Measurements from ENCODE around the gene TNFRSF1B.

Gene TNFRSF1B

GRCh38 chr1:12204140-12204539 lies 37.3 kb downstream of the TNFRSF1B start:
- no peak overlapping the region for H3K4me2 ChIP-seq (ENCODE audit: low read length)
- H2AFZ ChIP-seq (ENCODE audit: insufficient read depth, low read length, poor library complexity): no peak overlapping the region
- DNase-seq: no peak
- no peak overlapping the region for H4K91ac ChIP-seq (ENCODE audit: low read depth, low read length)
- H4K8ac ChIP-seq (ENCODE audit: low read depth, low read length): no peak overlapping the region
- H3K79me2 ChIP-seq (ENCODE audit: control insufficient read depth, insufficient read depth, low read length, poor library complexity): no peaks in the 10 kb centered on the region
- no peak overlapping the region for H2BK12ac ChIP-seq (ENCODE audit: low read length)
- H2AK5ac ChIP-seq (ENCODE audit: low read length): no peak overlapping the region
- no peaks in the 10 kb centered on the region for H3K27me3 ChIP-seq (ENCODE audit: insufficient read depth, low read length)
- H2BK5ac ChIP-seq (ENCODE audit: low read depth, low read length, poor library complexity): no peak overlapping the region
- no peaks in the 10 kb centered on the region for H3K4me1 ChIP-seq (ENCODE audit: control insufficient read depth in 1 of 2, insufficient read depth in 2 of 2, low read length in 2 of 2)
- H3K9me3 ChIP-seq (ENCODE audit: insufficient read depth, low read depth, low read length): no peaks in the 10 kb centered on the region
- H3K36me3 ChIP-seq (ENCODE audit: control insufficient read depth in 1 of 2, insufficient read depth in 2 of 2, low read length in 2 of 2): no peaks in the 10 kb centered on the region
- H3K23ac ChIP-seq (ENCODE audit: low read length): no peak overlapping the region
- H3K14ac ChIP-seq (ENCODE audit: low read length): no peak overlapping the region
- WGBS (ENCODE audit: extremely low coverage, insufficient coverage, insufficient read length): no CpG with 5 or more reads among the region's 7 CpGs
- no peak overlapping the region for H3K4me3 ChIP-seq (ENCODE audit: low read depth, low read length)
- no peak overlapping the region for H3K4ac ChIP-seq (ENCODE audit: low read depth, low read length)
- no peak overlapping the region for H3K18ac ChIP-seq (ENCODE audit: low read length)
- no peak overlapping the region for H3K27ac ChIP-seq (ENCODE audit: low read depth, low read length)
- H3K9ac ChIP-seq (ENCODE audit: low read length): no peak overlapping the region
- no peak overlapping the region for H4K12ac ChIP-seq (ENCODE audit: low read depth, low read length)
- H3K79me1 ChIP-seq (ENCODE audit: low read length): no peaks in the 10 kb centered on the region
- H2BK120ac ChIP-seq (ENCODE audit: insufficient read depth, low read length, poor library complexity): no peak overlapping the region

GRCh38 chr1:12204754-12205658 lies 38.2 kb downstream of the TNFRSF1B start:
- no peak overlapping the region for H2AK5ac ChIP-seq (ENCODE audit: low read length)
- H3K27ac ChIP-seq (ENCODE audit: low read depth, low read length): no peak overlapping the region
- no peak overlapping the region for H3K4me3 ChIP-seq (ENCODE audit: low read depth, low read length)
- WGBS (ENCODE audit: extremely low coverage, insufficient coverage, insufficient read length): no CpG with 5 or more reads among the region's 7 CpGs
- H2BK120ac ChIP-seq (ENCODE audit: insufficient read depth, low read length, poor library complexity): no peak overlapping the region
- H4K12ac ChIP-seq (ENCODE audit: low read depth, low read length): no peak overlapping the region
- H3K79me2 ChIP-seq (ENCODE audit: control insufficient read depth, insufficient read depth, low read length, poor library complexity): no peaks in the 10 kb centered on the region
- DNase-seq: no peak
- H3K9ac ChIP-seq (ENCODE audit: low read length): no peak overlapping the region
- H3K14ac ChIP-seq (ENCODE audit: low read length): no peak overlapping the region
- H3K4me1 ChIP-seq (ENCODE audit: control insufficient read depth in 1 of 2, insufficient read depth in 2 of 2, low read length in 2 of 2): no peaks in the 10 kb centered on the region
- no peaks in the 10 kb centered on the region for H3K9me3 ChIP-seq (ENCODE audit: insufficient read depth, low read depth, low read length)
- H3K79me1 ChIP-seq (ENCODE audit: low read length): no peaks in the 10 kb centered on the region
- no peak overlapping the region for H3K4me2 ChIP-seq (ENCODE audit: low read length)
- H4K91ac ChIP-seq (ENCODE audit: low read depth, low read length): no peak overlapping the region
- H2AFZ ChIP-seq (ENCODE audit: insufficient read depth, low read length, poor library complexity): no peak overlapping the region
- H4K8ac ChIP-seq (ENCODE audit: low read depth, low read length): no peak overlapping the region
- no peak overlapping the region for H2BK12ac ChIP-seq (ENCODE audit: low read length)
- no peak overlapping the region for H3K4ac ChIP-seq (ENCODE audit: low read depth, low read length)
- no peak overlapping the region for H2BK5ac ChIP-seq (ENCODE audit: low read depth, low read length, poor library complexity)
- no peak overlapping the region for H3K23ac ChIP-seq (ENCODE audit: low read length)
- no peaks in the 10 kb centered on the region for H3K27me3 ChIP-seq (ENCODE audit: insufficient read depth, low read length)
- H3K18ac ChIP-seq (ENCODE audit: low read length): no peak overlapping the region
- H3K36me3 ChIP-seq (ENCODE audit: control insufficient read depth in 1 of 2, insufficient read depth in 2 of 2, low read length in 2 of 2): no peaks in the 10 kb centered on the region

GRCh38 chr1:12206238-12206637 lies 39.4 kb downstream of the TNFRSF1B start:
- DNase-seq: no peak
- Histone ChIP-seq H3K4ac (ENCODE audit: low read depth, low read length) (no peak overlapping the region), H3K9me3 (ENCODE audit: insufficient read depth, low read depth, low read length) (no peaks in the 10 kb centered on the region), H4K12ac (ENCODE audit: low read depth, low read length) (no peak overlapping the region), H3K4me1 (ENCODE audit: control insufficient read depth in 1 of 2, insufficient read depth in 2 of 2, low read length in 2 of 2) (no peaks in the 10 kb centered on the region), H3K79me1 (ENCODE audit: low read length) (no peaks in the 10 kb centered on the region), H2BK120ac (ENCODE audit: insufficient read depth, low read length, poor library complexity) (no peak overlapping the region), H2BK5ac (ENCODE audit: low read depth, low read length, poor library complexity) (no peak overlapping the region), H2AK5ac (ENCODE audit: low read length) (no peak overlapping the region), H2AFZ (ENCODE audit: insufficient read depth, low read length, poor library complexity) (no peak overlapping the region), H2BK12ac (ENCODE audit: low read length) (no peak overlapping the region), H3K14ac (ENCODE audit: low read length) (no peak overlapping the region), H3K27me3 (ENCODE audit: insufficient read depth, low read length) (no peaks in the 10 kb centered on the region), H3K23ac (ENCODE audit: low read length) (no peak overlapping the region), H4K91ac (ENCODE audit: low read depth, low read length) (no peak overlapping the region), H4K8ac (ENCODE audit: low read depth, low read length) (no peak overlapping the region), H3K27ac (ENCODE audit: low read depth, low read length) (no peak overlapping the region), H3K79me2 (ENCODE audit: control insufficient read depth, insufficient read depth, low read length, poor library complexity) (no peaks in the 10 kb centered on the region), H3K4me3 (ENCODE audit: low read depth, low read length) (no peak overlapping the region), H3K36me3 (ENCODE audit: control insufficient read depth in 1 of 2, insufficient read depth in 2 of 2, low read length in 2 of 2) (no peaks in the 10 kb centered on the region), H3K9ac (ENCODE audit: low read length) (no peak overlapping the region), H3K4me2 (ENCODE audit: low read length) (no peak overlapping the region), H3K18ac (ENCODE audit: low read length) (no peak overlapping the region)
- WGBS (ENCODE audit: extremely low coverage, insufficient coverage, insufficient read length): no CpG with 5 or more reads among the region's 5 CpGs

- no peak overlapping the region for H3K4ac ChIP-seq (ENCODE audit: low read depth, low read length)
- H3K36me3 ChIP-seq (ENCODE audit: control insufficient read depth in 1 of 2, insufficient read depth in 2 of 2, low read length in 2 of 2): no peaks in the 10 kb centered on the region
- H2BK12ac ChIP-seq (ENCODE audit: low read length): no peak overlapping the region
- no peak overlapping the region for H2BK5ac ChIP-seq (ENCODE audit: low read depth, low read length, poor library complexity)
- no peak for DNase-seq
- no peak overlapping the region for H2AK5ac ChIP-seq (ENCODE audit: low read length)
- H4K91ac ChIP-seq (ENCODE audit: low read depth, low read length): no peak overlapping the region
- H3K79me1 ChIP-seq (ENCODE audit: low read length): no peaks in the 10 kb centered on the region
- whole genome bisulfite sequencing (ENCODE audit: extremely low coverage, insufficient coverage, insufficient read length): no CpG with 5 or more reads among the region's 17 CpGs
- no peak overlapping the region for H3K4me2 ChIP-seq (ENCODE audit: low read length)
- H3K79me2 ChIP-seq (ENCODE audit: control insufficient read depth, insufficient read depth, low read length, poor library complexity): no peaks in the 10 kb centered on the region
- no peak overlapping the region for H3K18ac ChIP-seq (ENCODE audit: low read length)
- H3K9ac ChIP-seq (ENCODE audit: low read length): no peak overlapping the region
- H3K9me3 ChIP-seq (ENCODE audit: insufficient read depth, low read depth, low read length): no peaks in the 10 kb centered on the region
- no peak overlapping the region for H2BK120ac ChIP-seq (ENCODE audit: insufficient read depth, low read length, poor library complexity)
- H4K12ac ChIP-seq (ENCODE audit: low read depth, low read length): no peak overlapping the region
- H3K14ac ChIP-seq (ENCODE audit: low read length): no peak overlapping the region
- H2AFZ ChIP-seq (ENCODE audit: insufficient read depth, low read length, poor library complexity): no peak overlapping the region
- no peaks in the 10 kb centered on the region for H3K27me3 ChIP-seq (ENCODE audit: insufficient read depth, low read length)
- no peak overlapping the region for H4K8ac ChIP-seq (ENCODE audit: low read depth, low read length)
- no peaks in the 10 kb centered on the region for H3K4me1 ChIP-seq (ENCODE audit: control insufficient read depth in 1 of 2, insufficient read depth in 2 of 2, low read length in 2 of 2)
- no peak overlapping the region for H3K27ac ChIP-seq (ENCODE audit: low read depth, low read length)
- no peak overlapping the region for H3K23ac ChIP-seq (ENCODE audit: low read length)
- H3K4me3 ChIP-seq (ENCODE audit: low read depth, low read length): no peak overlapping the region
Measured at GRCh38 chr1:12206792-12207424, 40.1 kb downstream of the TNFRSF1B start.
